Activated CD4-positive, alpha-beta T cell treated with anti-CD3 and anti-CD28 coated beads, Interleukin-2, amount 50 U/mL, for 4 hours (primary cell): ENCODE measurements around the gene ZNF750.
A peak's percentile ranks its signal among the peaks of the same experiment; 100 is the strongest.

Source experiments
- DNase-seq, 2 experiments: peaks; one replicate each; pipeline ENCODE4 v3.0.0-alpha.2; 2020

The ZNF750 gene

DNA sequence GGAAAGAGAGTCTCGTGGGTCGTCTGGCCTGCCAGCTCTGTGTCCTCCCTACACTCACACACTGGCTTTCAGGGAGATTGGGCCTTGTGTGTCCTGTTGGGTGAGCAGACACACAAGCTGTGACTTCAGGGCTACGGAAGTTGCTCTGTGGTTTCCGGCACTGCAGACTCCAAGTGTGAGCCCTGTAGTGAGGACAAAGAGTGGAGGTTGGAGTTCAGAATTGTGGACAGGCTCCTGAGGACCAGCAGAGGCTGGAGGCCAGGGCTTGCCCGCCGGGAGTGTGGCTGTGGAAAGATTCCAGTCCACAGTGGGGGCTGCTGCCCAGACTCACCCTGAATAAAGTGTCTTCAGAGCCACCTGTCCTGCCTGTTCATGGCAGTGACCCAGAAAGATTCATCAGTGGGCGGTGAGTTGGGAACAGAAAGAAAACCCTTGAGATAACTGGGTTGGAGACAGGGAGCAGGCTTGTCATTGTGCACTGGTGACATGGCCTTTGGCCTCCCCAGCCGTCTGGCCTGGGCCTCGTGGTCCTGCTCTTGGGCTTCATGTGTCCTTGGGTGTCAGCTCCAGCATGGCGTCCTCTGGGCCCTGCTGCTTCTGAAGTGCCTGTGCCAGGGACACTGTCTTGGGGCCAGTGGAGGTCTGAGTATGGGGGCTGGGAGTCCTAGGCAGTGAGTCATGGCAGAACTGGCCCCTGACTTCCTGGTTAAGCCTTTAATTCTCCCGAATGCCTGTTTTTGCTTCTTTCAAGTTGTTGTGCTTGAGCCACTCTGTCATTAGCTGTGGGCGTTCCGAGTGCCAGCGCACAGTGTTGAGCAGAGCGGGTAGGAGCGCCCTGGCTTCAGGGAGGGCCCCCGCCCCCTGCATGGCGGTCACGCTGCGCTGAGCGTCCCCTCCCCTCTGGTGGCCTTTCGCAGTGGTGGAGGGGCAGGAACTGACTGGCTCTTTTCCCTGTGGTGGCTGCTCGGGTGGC, 19.9 kb upstream of the ZNF750 start:
- peak; percentile 54 to 62 for DNase-seq

DNA sequence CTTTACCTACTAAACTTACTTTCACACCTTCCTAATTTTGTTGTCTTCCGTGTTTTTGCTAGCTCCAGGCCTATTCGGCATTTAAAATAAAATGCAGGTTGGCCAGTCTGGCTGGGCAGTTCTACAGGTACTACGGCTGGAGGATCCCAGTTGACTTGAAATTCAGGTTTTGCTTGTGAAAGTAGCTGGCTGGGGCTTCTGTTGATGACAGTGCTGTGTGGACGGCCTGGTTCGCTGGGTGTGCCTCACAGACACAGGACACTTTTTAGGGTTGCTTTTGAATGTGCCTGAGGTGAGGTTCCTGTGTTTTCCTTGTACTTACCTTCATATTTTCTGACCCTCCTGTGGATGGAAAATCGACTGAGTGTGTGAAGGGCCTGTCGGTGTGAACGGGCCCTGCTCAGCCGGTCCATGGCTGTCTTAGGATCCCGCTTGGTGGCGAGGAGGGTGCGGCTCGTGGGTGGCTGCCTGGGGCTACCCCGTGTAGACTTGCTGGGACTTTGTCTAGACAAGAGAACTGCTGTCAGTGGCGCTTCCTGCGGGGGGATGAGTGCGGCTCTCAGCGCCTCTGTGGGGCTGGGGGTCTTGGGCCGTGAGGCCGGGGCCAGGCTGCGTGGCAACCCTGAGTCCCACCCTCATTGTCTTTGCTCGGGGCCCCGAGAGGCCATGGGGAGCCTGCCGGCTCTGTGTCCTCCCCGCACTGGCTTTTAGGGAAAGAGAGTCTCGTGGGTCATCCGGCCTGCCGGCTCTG, 18.7 kb upstream of the ZNF750 start:
- peak; percentile 32 to 43 for DNase-seq

DNA sequence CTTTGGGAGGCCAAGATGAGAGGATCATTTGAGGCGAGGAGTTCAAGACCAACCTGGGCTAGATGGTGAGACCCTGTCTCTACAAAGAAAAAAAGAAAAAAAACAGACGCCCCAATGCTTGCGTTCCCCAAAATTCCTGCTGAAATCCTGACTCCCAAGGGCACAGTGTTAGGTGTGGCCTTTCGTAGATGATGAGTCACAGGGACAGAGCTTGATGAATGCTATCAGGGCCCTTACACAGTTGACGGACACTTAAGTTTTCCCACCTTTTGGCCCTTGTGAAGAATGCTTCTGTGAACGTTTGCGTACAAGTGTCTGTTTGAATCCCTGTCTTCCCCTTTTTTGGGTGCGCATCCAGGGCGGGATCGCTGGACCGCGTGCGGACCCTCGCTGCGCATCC, 16.5 kb upstream of the ZNF750 start:
- no peak for DNase-seq

DNA sequence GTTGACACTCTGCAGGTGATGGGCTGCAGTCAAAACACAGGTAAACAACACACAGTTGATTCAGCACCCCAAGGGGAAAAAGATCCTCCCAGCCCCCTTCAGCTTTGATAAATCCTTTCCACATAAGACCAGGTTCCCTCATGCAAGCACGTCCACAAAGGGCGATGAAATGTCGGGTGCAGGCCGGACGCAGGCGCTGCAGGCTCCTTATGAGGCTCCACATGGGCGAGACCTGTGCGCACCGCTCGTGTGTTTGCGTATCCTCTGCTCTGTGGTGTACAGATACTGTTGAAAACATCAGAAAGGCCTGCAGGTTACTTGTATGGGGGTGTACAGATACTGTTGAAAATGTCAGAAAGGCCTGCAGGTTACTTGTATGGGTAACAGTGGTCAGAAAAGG, 14.4 kb upstream of the ZNF750 start:
- DNase-seq, result no peak

DNA sequence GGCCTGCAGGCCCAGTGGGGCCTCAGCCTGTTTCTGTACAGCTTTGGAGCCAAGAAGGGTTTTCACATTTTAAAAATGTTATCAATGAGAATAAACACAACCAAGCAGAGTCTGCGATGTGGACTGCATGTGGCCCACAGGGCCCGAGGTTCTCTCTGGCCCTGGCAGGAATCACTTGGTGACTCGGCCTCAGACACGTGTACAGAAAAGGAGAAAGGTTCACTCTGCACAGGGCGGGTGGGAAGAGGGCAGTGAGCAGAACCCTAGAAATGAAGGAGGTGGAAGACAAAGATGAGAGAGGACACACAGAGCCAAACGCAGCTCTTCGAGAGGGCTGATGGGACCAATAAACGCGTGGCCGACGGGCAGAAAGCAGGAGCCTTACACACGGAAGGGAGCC, 11.6 kb upstream of the ZNF750 start:
- DNase-seq, result no peak

DNA sequence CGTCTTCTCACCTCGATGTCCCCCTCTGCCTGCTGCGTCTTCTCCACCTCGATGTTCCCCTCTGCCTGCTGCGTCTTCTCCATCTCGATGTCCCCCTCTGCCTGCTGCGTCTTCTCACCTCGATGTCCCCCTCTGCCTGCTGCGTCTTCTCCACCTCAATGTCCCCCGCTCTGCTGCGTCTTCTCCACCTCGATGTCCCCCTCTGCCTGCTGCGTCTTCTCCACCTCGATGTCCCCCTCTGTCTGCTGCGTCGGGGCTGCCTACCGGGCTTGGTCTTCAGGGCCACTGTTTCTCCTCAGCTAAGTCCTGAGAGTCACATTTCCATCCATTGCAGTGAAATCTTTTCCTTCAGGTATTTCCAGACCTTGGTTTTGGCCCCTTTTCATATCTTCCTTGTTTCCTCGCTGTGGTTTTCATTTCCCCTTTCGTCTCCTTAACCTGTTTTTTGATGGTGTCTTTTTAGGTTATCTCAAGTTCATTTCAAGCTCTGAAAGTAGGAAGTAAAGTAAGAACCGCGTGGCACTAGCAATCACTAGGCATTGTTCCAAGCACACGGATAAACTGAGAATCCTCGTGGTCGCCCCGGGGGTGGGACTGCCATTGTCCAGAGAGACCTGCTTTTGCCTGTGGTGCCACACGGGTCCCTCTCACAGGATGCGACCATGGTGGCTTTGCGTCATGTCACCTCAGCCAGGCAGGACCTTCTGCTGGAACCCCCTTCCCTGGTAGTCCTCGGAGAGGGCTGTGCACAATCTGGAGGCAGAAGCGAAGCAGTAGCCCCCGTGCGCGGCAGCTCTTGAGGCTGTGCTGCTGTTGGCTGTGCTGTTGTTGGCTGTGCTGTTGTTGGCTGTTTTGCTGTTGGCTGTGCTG, 9.5 kb upstream of the ZNF750 start:
- no peak for DNase-seq

DNA sequence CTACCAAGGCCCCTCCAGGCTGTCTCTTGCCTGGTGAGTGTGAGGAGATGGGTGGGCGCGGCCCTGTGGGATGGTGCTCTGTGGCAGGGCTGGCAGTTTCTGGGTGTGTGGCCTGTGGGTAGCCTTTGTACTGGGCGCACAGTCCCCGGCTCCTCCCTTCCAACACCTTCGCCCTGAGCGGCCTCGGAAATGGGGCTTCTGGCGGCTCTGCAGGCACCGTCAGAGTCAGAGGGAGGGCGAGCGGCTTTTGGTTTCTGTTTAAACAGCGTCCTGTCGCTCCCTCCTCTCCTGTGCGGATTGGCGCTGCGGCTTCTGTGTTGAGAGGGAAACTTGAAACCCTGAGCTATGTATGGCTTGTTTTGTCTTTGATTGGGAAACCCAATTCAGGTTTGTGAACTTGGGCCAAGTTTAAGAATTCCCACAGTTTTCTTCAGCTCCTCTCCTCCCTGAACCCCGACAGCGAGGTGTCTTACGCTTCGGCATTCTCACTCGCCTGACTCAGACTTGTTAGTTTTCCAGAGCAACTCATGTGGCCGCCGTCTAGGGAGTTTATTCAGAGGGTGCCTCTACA, 8.3 kb upstream of the ZNF750 start:
- DNase-seq, result peak in 1 of 2 experiments; percentile 29

DNA sequence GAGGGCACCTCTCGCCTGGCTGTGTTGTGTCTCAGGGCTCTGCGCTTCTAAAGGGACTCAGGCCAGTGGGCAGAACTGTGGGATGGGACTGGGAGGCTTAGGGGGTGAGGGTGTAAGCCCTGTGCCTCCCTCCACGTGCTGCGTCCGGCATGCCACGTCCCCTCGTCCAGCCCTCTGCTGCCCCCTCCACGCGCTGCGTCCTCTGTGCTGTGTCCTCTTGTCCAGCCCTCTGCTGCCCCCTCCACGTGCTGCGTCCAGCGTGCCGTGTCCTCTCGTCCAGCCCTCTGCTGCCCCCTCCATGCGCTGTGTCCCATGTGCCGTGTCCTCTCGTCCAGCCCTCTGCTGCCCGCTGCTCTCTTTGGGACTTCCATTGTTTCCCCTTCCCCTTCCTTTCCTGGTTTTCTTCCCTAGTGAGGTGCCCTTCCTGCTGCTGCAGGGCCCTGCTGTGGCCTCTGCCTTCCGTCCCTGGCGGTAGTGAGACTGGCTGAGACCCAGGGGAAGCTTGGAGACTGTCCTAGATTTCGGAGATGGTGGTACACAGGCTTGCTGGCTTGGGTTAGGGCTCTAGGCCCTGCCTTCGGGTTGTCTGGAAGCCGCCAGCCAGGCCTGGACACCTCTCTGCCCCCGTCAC, 6.4 kb upstream of the ZNF750 start:
- no peak for DNase-seq

DNA sequence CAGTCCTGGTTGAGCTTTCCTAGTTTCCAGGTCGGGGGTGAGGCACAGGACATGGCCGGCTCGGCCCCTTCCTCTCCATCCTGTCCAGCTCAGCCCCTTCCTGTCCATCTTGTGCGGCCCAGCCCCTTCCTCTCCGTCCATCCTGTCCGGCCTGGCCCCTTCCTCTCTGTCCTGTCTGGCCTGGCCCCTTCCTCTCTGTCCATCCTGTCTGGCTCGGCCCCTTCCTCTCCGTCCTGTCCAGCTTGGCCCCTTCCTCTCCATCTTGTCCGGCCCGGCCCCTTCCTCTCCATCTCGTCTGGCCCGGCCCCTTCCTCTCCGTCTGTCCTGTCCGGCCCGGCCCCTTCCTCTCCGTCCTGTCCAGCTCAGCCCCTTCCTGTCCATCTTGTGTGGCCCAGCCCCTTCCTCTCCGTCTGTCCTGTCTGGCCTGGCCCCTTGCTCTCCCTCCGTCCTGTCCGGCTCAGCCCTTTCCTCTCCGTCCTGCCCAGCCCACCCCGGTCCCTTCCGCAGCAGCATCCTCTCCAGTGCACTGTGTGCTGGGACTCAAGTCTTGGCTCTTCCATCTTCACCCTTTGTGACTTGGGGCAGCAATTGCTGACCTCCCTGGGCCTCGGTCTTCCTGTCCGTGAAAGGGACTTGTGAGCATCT, 5.5 kb upstream of the ZNF750 start:
- no peak for DNase-seq

DNA sequence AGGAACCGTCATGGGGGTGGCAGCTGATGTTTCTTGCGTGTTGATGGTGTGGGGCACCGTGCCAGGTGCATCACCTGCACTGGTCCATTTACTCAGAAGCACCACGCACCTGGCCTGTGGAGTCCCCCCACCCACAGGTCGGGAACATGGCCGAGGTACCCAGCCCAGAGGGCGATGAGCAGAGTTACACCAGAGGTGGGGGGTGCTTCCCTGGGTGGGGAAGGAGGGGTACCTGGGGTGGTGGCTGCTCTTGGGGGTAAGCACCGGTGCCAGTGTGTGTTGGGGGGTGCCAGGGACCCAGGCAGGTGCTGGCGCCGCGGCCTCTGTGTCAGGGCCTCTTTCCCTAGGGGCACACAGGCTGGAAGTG, 5.0 kb upstream of the ZNF750 start:
- DNase-seq, result no peak

DNA sequence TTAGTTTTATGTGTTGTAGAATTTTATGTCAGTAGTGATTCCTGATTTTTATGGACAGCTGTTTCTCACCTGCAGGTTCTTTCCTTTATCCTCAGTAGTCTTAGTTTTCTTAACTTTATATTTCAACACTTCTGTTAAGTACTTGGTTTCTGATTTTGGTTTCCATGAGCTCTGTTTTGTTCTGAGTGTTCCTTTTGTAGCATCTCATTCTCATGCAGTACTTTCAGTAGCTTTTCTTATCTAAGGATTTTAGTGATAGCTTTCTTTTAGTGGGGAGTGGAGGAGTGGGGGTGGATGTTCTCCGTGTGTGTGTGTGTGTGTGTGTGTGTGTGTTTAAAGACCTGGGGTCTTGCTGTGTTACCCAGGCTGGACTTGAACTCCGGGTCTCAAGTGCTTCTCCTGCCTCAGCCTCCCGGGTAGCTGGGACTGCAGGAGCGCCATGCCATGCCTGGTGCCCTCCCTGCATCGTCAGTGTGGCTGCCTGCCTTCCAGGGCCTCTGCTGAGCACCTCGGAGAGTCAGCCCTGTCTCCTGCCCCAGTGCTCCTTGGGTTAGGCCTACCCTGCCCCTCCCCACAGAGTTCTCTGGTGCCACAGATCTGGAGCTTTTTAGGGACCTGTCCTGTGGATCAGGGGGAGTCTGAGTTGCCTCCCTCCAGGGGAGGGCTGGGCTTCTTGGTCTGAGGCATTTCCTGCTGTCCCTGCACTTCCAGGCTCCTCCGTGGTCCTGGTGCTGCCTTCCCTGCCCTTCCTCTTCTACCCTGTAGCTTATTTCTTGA, 4.3 kb upstream of the ZNF750 start:
- no peak for DNase-seq

DNA sequence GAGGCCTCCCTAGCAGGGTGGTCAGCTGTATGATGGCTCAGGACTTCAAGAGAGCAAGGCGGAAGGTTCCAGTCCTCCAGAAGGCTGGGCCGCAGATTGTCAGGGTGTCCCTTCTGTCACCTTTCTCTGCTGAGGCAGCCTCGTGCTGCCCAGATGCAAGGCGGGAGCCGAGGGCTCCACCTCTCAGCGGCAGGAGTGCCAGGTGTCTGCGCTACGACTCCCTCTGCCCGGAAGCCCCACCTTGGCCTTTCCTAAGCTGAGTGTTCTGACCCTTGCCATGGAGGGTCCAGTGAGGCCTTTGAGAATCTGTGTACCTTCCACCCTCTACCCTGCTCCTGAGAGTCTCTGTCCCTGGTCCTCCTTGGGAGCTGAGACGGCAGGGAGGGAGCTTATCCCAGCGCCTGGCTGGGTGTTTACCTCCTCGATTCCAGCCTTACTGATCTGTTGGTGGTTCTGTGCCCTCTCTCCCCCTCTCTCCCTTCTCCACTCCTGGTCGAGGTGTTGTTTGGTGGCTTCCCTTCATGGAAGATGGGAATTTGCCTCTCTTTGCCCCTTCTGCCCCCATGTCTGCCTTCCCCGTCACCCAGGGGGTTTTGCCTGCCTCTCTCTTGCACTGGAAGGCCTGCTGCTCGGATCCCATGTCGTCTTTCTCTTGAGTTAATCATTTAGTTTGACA, 2.2 kb upstream of the ZNF750 start:
- DNase-seq, result no peak

DNA sequence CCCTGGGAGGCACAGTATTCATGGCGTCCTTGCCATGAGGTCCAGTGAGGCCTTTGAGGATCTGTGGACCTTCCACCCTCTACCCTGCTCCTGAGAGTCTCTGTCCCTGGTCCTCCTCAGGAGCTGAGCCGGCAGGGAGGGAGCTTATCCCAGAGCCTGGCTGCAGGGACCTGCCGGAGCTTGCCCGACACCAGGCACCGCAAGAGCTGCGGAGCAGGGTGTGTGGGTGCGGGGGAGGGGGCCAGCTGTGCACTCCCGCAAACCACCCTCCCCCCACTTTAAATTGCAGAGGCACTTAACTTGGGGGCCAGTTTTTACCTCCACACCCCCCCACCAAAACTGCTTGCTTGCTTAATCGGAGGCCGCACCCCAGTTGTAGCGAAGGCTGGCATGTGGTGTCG, 609 bp upstream of the ZNF750 start:
- no peak for DNase-seq

DNA sequence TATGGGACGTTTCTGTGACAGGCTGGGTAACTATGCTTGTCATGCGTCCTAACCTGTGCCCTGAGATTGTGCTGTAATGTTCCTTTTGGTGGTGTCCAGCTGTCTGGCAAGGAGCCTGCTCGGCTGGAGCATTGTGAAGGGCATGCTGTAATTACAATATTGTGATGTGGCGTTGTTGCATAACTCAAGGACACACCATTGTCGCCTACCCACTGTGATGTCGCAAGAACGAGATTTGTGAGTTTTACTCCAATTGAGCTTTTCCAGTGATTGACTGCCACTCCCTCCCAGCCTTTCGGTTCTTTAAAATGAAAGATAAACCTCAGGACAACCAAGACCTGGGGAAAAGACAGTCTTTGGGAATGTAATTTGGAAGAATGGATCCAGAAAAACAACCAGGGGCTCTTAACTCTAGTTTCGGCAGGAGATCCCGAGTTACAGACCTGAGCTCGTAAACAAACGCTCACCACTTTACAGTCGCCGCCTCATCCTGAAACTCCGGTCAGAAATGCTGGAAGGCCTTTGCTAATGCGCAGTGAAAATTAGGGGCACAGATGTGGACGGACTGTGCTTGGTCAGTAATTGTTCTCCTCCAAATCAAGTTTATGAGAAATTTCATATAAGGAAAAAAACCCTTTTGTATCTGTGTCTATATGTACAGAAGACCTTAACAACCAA, 1.3 kb downstream of the ZNF750 start:
- no peak for DNase-seq

DNA sequence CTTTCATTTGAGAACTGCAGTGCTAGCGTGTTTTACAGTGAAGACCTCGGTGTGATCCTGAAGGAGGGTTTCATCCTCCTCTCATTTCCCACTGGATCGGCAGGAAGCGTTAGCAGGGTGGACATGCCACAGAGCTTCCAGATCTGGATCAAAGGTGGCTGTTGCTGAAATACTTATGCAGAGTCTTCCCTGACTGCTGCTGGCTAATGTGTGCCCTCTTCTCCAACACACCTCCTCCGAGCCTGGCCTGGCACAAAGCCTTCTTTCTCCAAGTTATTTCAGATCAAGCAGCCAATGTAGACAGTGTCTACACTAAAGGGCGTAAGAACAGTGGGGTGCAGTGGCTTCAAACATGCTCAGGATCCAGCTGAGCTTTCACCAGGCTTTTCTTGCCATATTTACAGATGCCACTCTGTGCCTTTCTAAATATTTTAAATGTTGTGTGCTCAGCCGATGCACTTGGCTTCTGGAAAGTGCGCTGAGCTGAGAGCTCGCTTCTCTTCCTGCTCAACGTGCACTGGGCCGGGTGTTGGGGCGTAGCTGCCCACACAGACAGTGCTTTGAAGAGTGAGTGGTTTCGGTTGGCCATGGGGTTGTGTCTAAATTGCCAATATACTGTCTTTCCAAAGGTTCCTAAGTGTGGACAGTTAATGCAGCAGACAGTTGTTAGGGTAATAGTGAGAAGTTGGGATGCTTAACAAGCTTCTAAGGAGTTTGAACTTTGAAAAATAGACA, 2.1 kb downstream of the ZNF750 start:
- DNase-seq, result no peak

DNA sequence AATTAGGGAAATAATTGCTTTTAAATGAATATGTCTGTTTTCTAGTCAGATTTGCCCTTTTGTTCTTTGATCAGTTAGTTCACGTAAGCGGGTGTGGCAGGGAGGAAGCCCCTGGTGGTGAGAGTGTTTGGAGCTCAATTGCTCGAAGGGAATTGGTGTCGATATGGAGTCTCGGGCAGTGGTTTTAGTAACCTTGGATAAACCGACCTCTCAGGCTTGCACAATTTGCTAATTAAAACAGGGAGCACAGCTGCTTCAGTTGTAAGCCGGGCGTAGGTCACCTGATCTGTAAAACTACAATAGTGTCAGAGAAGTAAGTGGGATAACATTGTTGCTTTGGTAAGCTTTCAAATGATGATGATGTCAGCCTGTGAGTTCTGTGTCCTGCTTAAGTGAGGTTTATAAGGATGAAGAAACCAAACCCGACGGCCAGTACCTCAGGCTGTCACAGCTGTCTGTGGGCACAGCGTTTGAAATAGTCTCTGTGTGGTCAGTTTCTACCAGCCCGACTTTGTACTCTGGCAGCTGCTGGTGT, 2.9 kb downstream of the ZNF750 start:
- DNase-seq, result no peak

DNA sequence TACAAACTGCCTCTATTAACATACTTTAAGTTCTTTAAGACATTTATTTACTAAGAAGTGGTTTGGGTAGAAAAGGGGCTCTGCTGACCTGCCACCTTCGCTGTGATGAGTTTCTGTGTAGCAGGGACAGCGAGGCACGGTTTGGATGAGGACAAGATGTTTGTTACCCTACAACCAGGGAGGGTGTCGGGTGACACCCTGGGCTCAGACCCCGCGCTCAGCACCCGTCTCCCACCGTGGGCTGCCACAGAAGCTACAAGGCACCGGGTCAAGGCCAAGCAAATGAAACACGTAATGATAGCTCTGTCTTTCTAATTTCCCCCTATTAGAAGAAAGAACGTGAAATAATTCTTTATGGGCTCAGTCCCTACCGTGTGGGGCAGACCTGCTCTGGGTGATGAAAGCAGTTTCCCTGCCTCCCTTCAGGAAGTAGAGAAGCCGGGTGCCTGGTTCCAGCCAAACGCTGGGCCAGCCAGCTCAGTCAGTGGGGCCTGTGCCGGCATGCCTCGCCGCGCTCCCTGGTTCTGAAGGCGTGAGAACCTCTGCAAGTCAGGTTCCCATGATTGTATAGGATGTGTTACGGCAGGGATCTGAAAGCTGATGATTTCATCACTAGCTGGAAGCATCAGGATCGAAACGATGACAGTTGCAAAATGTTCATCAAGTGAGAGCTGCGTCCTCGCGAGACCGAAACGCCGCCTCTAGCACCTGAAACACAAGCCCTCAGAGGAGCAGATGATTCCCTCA, 3.9 kb downstream of the ZNF750 start:
- DNase-seq, result no peak

DNA sequence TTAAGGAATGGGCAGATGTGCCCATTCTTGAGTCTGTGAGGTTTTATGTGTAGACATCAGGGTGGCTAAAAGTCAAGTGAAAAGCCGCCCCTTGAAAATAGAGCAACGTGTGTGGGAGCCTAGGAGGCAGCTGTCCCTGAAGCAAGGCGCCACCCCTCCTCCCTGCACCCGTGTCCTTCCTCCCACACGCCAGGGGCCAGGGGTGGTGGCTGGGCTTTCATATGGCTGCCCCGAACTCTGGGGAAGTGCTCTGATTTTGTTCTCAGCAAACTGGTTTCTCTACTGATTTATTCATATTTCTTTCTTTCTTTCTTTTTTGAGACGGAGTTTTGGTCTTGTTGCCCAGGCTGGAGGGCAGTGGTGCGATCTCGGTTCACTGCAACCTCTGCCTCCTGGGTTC, 4.7 kb downstream of the ZNF750 start:
- no peak for DNase-seq
